Epithelial cell of alveolus of lung (primary cell): ENCODE data around the gene RAB19. TPM values are rescaled to one million over a fixed set of nuclear protein-coding genes. Genes with fewer than 3 reads are reported as not detected.

Source experiments
- total RNA-seq: library from RNA; depleted of rRNA; stranded (reverse); fragments of >200 nt; gene quantifications from 2 replicates; pipeline ENCODE4 v1.2.1, GENCODE V29; 2015

RAB19 gene, protein sequence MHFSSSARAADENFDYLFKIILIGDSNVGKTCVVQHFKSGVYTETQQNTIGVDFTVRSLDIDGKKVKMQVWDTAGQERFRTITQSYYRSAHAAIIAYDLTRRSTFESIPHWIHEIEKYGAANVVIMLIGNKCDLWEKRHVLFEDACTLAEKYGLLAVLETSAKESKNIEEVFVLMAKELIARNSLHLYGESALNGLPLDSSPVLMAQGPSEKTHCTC
- total RNA-seq: not detected in 2 replicates

DNA sequence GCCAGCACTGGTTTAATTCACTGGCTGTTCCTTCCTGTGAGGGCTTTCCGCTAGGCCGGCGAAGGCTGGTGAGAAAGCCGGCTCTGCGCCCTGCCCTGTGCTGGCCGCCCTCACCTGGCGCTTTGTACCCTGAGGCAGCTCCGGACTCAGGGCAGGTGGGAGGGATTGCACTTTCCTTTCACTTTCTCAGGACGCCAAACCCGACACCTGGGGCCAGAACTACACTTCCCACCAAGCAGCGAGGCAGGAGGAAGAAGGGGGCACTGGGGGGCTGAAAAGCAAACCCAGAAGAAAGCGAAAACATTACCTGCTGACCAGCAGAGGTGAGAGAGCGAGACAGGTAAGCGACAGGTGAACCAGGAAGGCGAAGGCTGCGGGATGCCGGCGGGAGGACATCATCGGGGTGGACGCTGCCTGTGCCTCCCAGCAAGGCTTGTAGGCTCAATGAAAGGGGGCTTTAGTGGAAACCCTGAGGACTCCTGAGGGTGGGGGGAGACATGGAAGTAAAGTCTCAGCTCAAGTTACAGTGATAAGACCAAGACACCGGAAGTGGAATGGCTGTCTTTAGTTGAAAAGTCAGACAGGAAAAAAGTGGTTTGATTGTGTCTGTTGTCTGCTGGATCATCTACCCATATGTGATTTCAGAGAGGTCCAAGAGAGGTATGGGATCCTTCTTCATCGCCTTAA, at the start of gene RAB19:
TSS of gene RAB19 (plus strand) at position 181 of the 687 bp plus-strand sequence. CDS start 3,589 bp downstream, outside the sequence.

DNA sequence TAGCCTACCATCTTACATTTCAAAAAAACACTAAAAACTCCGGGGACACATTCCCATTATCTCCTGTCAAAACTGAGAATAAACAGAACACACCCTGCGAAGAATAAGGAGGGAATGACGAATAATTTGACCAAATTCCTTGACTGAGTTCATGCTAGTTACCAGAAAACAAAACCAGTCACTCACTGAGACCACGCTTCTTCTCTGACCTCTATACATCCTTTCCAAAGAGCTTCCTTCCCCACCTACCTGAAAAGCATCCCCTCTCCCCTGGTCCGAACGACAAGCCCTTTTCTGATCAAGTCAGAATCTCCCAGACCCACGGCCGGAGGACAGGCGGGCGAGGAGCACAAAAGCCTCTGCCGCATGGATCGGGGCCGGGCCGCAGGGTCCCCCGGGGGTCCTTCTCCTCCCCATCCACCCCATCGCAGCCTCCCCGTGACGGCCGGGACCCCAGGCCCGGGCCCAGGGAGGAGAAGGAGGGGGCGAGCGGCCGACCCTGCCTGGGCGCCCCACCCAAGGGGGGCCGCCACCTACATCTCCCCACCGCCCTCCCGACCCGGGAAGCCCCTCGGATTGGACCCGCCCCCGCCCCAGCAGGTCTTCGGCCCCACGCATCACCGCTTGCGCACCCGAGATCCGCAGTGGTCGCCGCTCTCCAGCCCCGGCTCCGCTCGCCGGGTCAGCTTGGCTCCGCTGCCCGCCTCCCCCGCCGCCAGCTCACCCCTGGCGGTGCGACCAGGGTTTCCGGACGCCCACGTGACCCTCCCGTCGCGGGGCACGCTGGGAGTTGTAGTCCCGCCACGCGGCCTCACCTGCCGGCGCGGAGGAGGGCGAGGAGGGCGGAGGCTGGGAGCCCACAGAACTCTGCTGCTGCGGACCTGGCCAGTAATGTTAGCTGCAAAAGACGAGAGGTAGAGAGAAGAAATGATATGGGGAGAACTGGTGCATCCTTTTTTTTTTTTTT, 5.8 kb upstream of the RAB19 start, which contains the start of gene SLC37A3:
TSS of gene SLC37A3 (minus strand) at position 747 of the 967 bp plus-strand sequence. CDS start 16,004 bp downstream, outside the sequence.

Other genes starting within 250 kb of the RAB19 start
- 3.4 and 3.5 TPM in 2 replicates for gene KDM7A, start 227.1 kb upstream of the RAB19 start, total RNA-seq
- 24.7 and 26.5 TPM in 2 replicates for gene SLC37A3, start 5.5 kb upstream of the RAB19 start, total RNA-seq
- 38.1 and 66.6 TPM in 2 replicates for gene MKRN1, start 75.4 kb downstream of the RAB19 start, total RNA-seq
- gene DENND2A, start 236.8 kb downstream of the RAB19 start, total RNA-seq: 10.2 and 12.4 TPM in 2 replicates